H1 (cell line): ENCODE measurements around the gene CFAP141. TPM values are rescaled to one million over a fixed set of nuclear protein-coding genes. Genes with fewer than 3 reads are reported as not detected.

Experiments used
- CTCF ChIA-PET: fragments of 300-600 bp; sonication (Branson Sonifier 250); formaldehyde crosslinking; loops from one replicate; lab custom pipeline; 2021; ENCODE audit not compliant: partially characterized antibody; lab: Charles Lee
- POLR2A ChIA-PET: fragments of 300-600 bp; sonication (Branson Sonifier 250); formaldehyde crosslinking; loops from one replicate; lab custom pipeline; 2021; ENCODE audit warnings: inconsistent platforms; ENCODE audit not compliant: partially characterized antibody; lab: Charles Lee
- DNase-seq, 2 experiments: peaks; one replicate each; pipeline versions ENCODE4 v3.0.0 to v3.0.0-alpha.2; 2010 to 2022; ENCODE audit warnings: low spot score in 2 of 2, low read depth in 1 of 2, mixed read lengths in 1 of 2
- FAIRE-seq: peaks from 2 replicates; lab custom pipeline; 2011; peaks lifted over from hg19 to GRCh38; lab: Jason Lieb, UNC
- H2AFZ ChIP-seq: 2 replicates; pipeline ENCODE4 v1.8.1; 2012; ENCODE audit warnings: low read length, inconsistent platforms
- H2AK5ac ChIP-seq: 2 replicates; pipeline ENCODE4 v1.6.1; 2013; ENCODE audit warnings: low read depth, low read length
- H2BK120ac ChIP-seq: replicated peaks from 2 replicates; pipeline ENCODE3; 2013; ENCODE audit warnings: low read depth, low read length, inconsistent platforms
- H2BK12ac ChIP-seq: 2 replicates; pipeline ENCODE4 v1.6.1; 2013; ENCODE audit warnings: low read depth, low read length
- H2BK15ac ChIP-seq: 2 replicates; pipeline ENCODE4 v1.6.1; 2013; ENCODE audit warnings: low read length
- H2BK20ac ChIP-seq: 2 replicates; pipeline ENCODE4 v1.6.1; 2013; ENCODE audit warnings: low read length
- H2BK5ac ChIP-seq: 2 replicates; pipeline ENCODE4 v1.6.1; 2013; ENCODE audit warnings: low read depth, low read length
- H3K14ac ChIP-seq: 2 replicates; pipeline ENCODE4 v1.6.1; 2013; ENCODE audit warnings: inconsistent platforms; ENCODE audit not compliant: insufficient read length
- H3K18ac ChIP-seq: 2 replicates; pipeline ENCODE4 v1.6.1; 2013; ENCODE audit warnings: low read length; ENCODE audit errors: extremely low read depth
- H3K23ac ChIP-seq: 2 replicates; pipeline ENCODE4 v1.6.1; 2013; ENCODE audit warnings: inconsistent platforms; ENCODE audit not compliant: insufficient read length
- H3K23me2 ChIP-seq: 2 replicates; pipeline ENCODE4 v1.6.1; 2013; ENCODE audit warnings: low read depth, low read length
- H3K27ac ChIP-seq: 2 replicates; pipeline ENCODE4 v1.6.1; 2011; ENCODE audit warnings: low read depth, low read length, inconsistent platforms
- H3K27me3 ChIP-seq, 4 experiments: replicated peaks in 1 of 4; 1 replicate in 1 of 4; 2 replicates in 3 of 4; pipeline versions ENCODE4 v1.6.1 to v1.8.1; 2011 to 2013; ENCODE audit warnings: low read length in 3 of 4, mild to moderate bottlenecking in 3 of 4, inconsistent platforms in 2 of 4, mixed read lengths in 2 of 4, moderate library complexity in 1 of 4; ENCODE audit not compliant: control insufficient read depth in 3 of 4, insufficient read depth in 3 of 4; ENCODE audit errors: extremely low read depth in 1 of 4
- H3K36me3 ChIP-seq, 4 experiments: 2 replicates each; pipeline versions ENCODE4 v1.6.1 to v1.8.1; 2011 to 2013; ENCODE audit warnings: mild to moderate bottlenecking in 4 of 4, low read length in 3 of 4, moderate library complexity in 2 of 4, control low read depth in 1 of 4, inconsistent platforms in 1 of 4; ENCODE audit not compliant: insufficient read depth in 4 of 4, control insufficient read depth in 2 of 4
- H3K4ac ChIP-seq: replicated peaks from 2 replicates; pipeline ENCODE3; 2013; ENCODE audit warnings: low read length, low read depth, mixed read lengths, inconsistent platforms; ENCODE audit not compliant: insufficient read length
- H3K4me1 ChIP-seq, 4 experiments: replicated peaks in 1 of 4; 1 replicate in 1 of 4; 2 replicates in 3 of 4; pipeline versions ENCODE4 v1.6.1 to v1.8.1; 2011 to 2013; ENCODE audit warnings: low read length in 3 of 4, inconsistent platforms in 2 of 4, mixed read lengths in 1 of 4; ENCODE audit not compliant: insufficient read depth in 4 of 4, control insufficient read depth in 3 of 4
- H3K4me2 ChIP-seq, 2 experiments: 2 replicates each; pipeline versions ENCODE4 v1.6.1 to v1.8.1; 2011 to 2013; ENCODE audit warnings: low read depth in 2 of 2, low read length in 2 of 2, control low read depth in 1 of 2, inconsistent platforms in 1 of 2, mild to moderate bottlenecking in 1 of 2; ENCODE audit not compliant: insufficient read depth in 1 of 2
- H3K4me3 ChIP-seq, 4 experiments: fragments of 200-600, 300-600 bp in 1 of 4; sonication (generic), shearing (Covaris generic), sonication (Bioruptor Twin) in 1 of 4; 2 replicates each; pipeline versions ENCODE4 v1.5.1 to v1.8.1; 2011 to 2016; ENCODE audit warnings: low read length in 4 of 4, low read depth in 3 of 4, control low read depth in 2 of 4, inconsistent platforms in 2 of 4, mild to moderate bottlenecking in 2 of 4, mixed read lengths in 1 of 4, moderate library complexity in 1 of 4; ENCODE audit not compliant: insufficient read depth in 2 of 4; ENCODE audit errors: extremely low read depth in 1 of 4
- H3K56ac ChIP-seq: replicated peaks from 2 replicates; pipeline ENCODE3; 2013; ENCODE audit warnings: low read depth, mild to moderate bottlenecking, mixed read lengths, low read length, inconsistent platforms; ENCODE audit not compliant: insufficient read length
- H3K79me1 ChIP-seq: 2 replicates; pipeline ENCODE4 v1.6.1; 2013; ENCODE audit warnings: low read depth, low read length, control low read depth
- H3K79me2 ChIP-seq, 2 experiments: 2 replicates each; pipeline versions ENCODE4 v1.6.1 to v1.8.1; 2012 to 2013; ENCODE audit warnings: low read length in 2 of 2, mild to moderate bottlenecking in 2 of 2, inconsistent platforms in 1 of 2; ENCODE audit not compliant: insufficient read depth in 2 of 2, control insufficient read depth in 1 of 2
- H3K9ac ChIP-seq, 4 experiments: replicated peaks in 1 of 4; 1 replicate in 1 of 4; 2 replicates in 3 of 4; pipeline versions ENCODE4 v1.6.1 to v1.8.1; 2011 to 2013; ENCODE audit warnings: low read depth in 3 of 4, low read length in 3 of 4, control low read depth in 2 of 4, mild to moderate bottlenecking in 2 of 4, moderate library complexity in 2 of 4, inconsistent platforms in 1 of 4; ENCODE audit errors: extremely low read depth in 1 of 4
- H3K9me3 ChIP-seq, 2 experiments: 2 replicates each; pipeline versions ENCODE4 v1.6.1 to v1.8.1; 2012 to 2013; ENCODE audit warnings: mild to moderate bottlenecking in 2 of 2, moderate library complexity in 2 of 2, control low read depth in 1 of 2, inconsistent platforms in 1 of 2, low read depth in 1 of 2, low read length in 1 of 2, mixed read lengths in 1 of 2; ENCODE audit not compliant: insufficient read depth in 2 of 2
- H4K20me1 ChIP-seq, 2 experiments: replicated peaks in 1 of 2; 2 replicates each; pipeline versions ENCODE3 to v1.8.1; 2011 to 2013; ENCODE audit warnings: inconsistent platforms in 2 of 2, low read length in 2 of 2, mild to moderate bottlenecking in 1 of 2; ENCODE audit not compliant: insufficient read depth in 2 of 2, control insufficient read depth in 1 of 2
- H4K5ac ChIP-seq: 2 replicates; pipeline ENCODE4 v1.6.1; 2013; ENCODE audit warnings: low read length, low read depth, mixed read lengths, inconsistent platforms; ENCODE audit not compliant: insufficient read length
- H4K8ac ChIP-seq: 2 replicates; pipeline ENCODE4 v1.8.0; 2013; ENCODE audit warnings: mild to moderate bottlenecking, moderate library complexity, low read length, inconsistent platforms; ENCODE audit not compliant: insufficient read depth; ENCODE audit errors: extremely low read depth
- H4K91ac ChIP-seq: replicated peaks from 2 replicates; pipeline ENCODE3; 2013; ENCODE audit warnings: low read length, mixed read lengths, inconsistent platforms; ENCODE audit not compliant: insufficient read length
- BRCA1 ChIP-seq: IDR thresholded peaks from 2 replicates; pipeline ENCODE4 v1.6.1; 2012; ENCODE audit warnings: low read depth, low read length, improper control_type of control experiment
- CEBPB ChIP-seq: IDR thresholded peaks from 2 replicates; pipeline ENCODE4 v1.6.1; 2012; ENCODE audit warnings: low read depth, low read length
- EP300 ChIP-seq, 2 experiments: IDR thresholded peaks; 1 replicate in 1 of 2; 2 replicates in 1 of 2; pipeline ENCODE4 v1.6.1; 2011 to 2012; ENCODE audit warnings: low read depth in 2 of 2, low read length in 2 of 2, mild to moderate bottlenecking in 2 of 2, borderline replicate concordance in 1 of 2, inconsistent platforms in 1 of 2, moderate library complexity in 1 of 2
- JUN ChIP-seq: IDR thresholded peaks from 2 replicates; pipeline ENCODE4 v1.6.1; 2011; ENCODE audit warnings: low read depth, mild to moderate bottlenecking, improper control_type of control experiment, low read length
- KDM5A ChIP-seq: fragments of 200-600 bp; IDR thresholded peaks from 2 replicates; pipeline ENCODE4 v1.7.1; 2012; ENCODE audit warnings: mild to moderate bottlenecking, low read length, inconsistent platforms, mixed read lengths
- MAFK ChIP-seq: IDR thresholded peaks from 2 replicates; pipeline ENCODE4 v1.6.1; 2012; ENCODE audit warnings: low read depth, mild to moderate bottlenecking, improper control_type of control experiment, low read length
- PHF8 ChIP-seq: fragments of 200-600 bp; sonication (generic); conservative IDR thresholded peaks from 2 replicates; pipeline ENCODE4 v1.7.1; 2012; ENCODE audit warnings: low read depth, mild to moderate bottlenecking, inconsistent platforms, low read length, moderate library complexity
- POLR2A ChIP-seq, 2 experiments: IDR thresholded peaks; 1 replicate in 1 of 2; 2 replicates in 1 of 2; pipeline ENCODE4 v1.6.1; 2011; ENCODE audit warnings: low read depth in 2 of 2, low read length in 2 of 2, mild to moderate bottlenecking in 2 of 2; ENCODE audit errors: control extremely low read depth in 1 of 2
- POLR2AphosphoS5 ChIP-seq: IDR thresholded peaks from 2 replicates; pipeline ENCODE4 v1.6.1; 2011; ENCODE audit warnings: low read depth, low read length
- SP1 ChIP-seq: IDR thresholded peaks from 2 replicates; pipeline ENCODE4 v1.6.1; 2011; ENCODE audit warnings: low read depth, low read length
- SP2 ChIP-seq: IDR thresholded peaks from 2 replicates; pipeline ENCODE4 v1.6.1; 2012; ENCODE audit warnings: mild to moderate bottlenecking, low read length, inconsistent platforms
- SP4 ChIP-seq: IDR thresholded peaks from 2 replicates; pipeline ENCODE4 v1.6.1; 2012; ENCODE audit warnings: low read length, inconsistent platforms
- TAF7 ChIP-seq: optimal IDR thresholded peaks from 2 replicates; pipeline ENCODE3; 2011; ENCODE audit warnings: low read depth, mild to moderate bottlenecking, inconsistent platforms, low read length, moderate library complexity, borderline replicate concordance
- TEAD4 ChIP-seq: IDR thresholded peaks from 2 replicates; pipeline ENCODE4 v1.6.1; 2012; ENCODE audit warnings: low read depth, low read length, inconsistent platforms, mixed read lengths
- WGBS, 2 experiments: shearing (Covaris generic) in 1 of 2; methylation state at CpG; one replicate each; pipeline versions ENCODE4 v1.1.6 to v1.1.7; 2013 to 2015; ENCODE audit warnings: low lambda C conversion rate in 2 of 2, mixed read lengths in 2 of 2, inconsistent platforms in 1 of 2, low coverage in 1 of 2, missing lambda C conversion rate in 1 of 2; ENCODE audit not compliant: insufficient replicate concordance in 2 of 2, insufficient coverage in 1 of 2, insufficient read length in 1 of 2; ENCODE audit errors: extremely low coverage in 1 of 2, missing lambda C conversion rate in 1 of 2; 5-methylcytosine and 5-hydroxymethylcytosine counted together
- polyA plus RNA-seq, 7 experiments: library from polyadenylated mRNA; depleted of rRNA in 3 of 7; stranded (reverse) in 5 of 7; unstranded in 2 of 7; fragments of >200 nt in 5 of 7; fragments of 200-250 nt in 2 of 7; gene quantifications; 1 replicate in 5 of 7; 2 replicates in 1 of 7; 4 replicates in 1 of 7; pipeline versions ENCODE4 v1.2.1 to v1.2.3, GENCODE V29; 2011 to 2013; ENCODE audit warnings: missing spikeins in 2 of 7, mixed read lengths in 2 of 7
- total RNA-seq: library from RNA; stranded (reverse); fragmentation: NEBNext Ultra II Directional; extraction: Animal tissue kit (Norgen Biotek cat#: 25700); gene quantifications from 2 replicates; pipeline ENCODE4 v1.2.1, GENCODE V29; 2021

Gene CFAP141
- total and polyA plus RNA-seq, 2 of the 8 experiments (the other 6 are each of a cell fraction or from before 2014, with no cell fraction given) = not detected

DNA sequence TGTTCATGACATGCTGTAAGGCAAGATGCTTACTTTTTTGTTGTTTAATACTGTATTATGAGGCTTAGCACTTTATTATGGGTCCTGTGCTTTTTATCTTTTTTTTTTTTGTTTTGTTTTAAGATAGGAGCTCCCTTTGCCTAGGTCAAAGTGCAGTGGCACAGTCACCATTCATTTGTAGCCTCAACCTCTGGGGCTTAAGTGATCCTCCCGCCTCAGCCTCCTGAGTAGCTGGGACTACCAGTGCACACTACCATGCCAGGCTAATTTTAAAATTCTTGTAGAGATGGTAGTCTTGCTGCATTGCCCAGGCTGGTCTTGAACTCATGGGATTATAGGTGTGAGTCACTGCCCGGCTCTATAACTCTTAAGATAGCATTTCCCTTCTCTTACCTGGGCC lies 19.2 kb upstream of the CFAP141 start:
- FAIRE-seq = no peak
- Histone ChIP-seq H2BK120ac (no peak overlapping the region), H3K36me3 (peaks cover 27 to 51% (median 39%) of the 10 kb centered on the region in 4 experiments), H4K20me1 (peaks cover 7 to 10% of the 10 kb centered on the region in 2 experiments), H2BK5ac (no peak overlapping the region), H3K79me2 (peaks cover 36 to 90% of the 10 kb centered on the region in 2 experiments), H3K4ac (no peak overlapping the region), H4K8ac (no peak overlapping the region; the same call in 1 of the 2 replicates), H4K5ac (no peak overlapping the region), H3K4me2 (no peak overlapping the region), H3K27me3 (no peaks in the 10 kb centered on the region), H2BK20ac (no peak overlapping the region), H3K27ac (no peak overlapping the region), H3K9ac (no peak overlapping the region), H3K18ac (no peak overlapping the region), H2BK15ac (no peak overlapping the region), H3K23me2 (no peaks in the 10 kb centered on the region), H2AFZ (no peak overlapping the region), H2AK5ac (no peak overlapping the region), H3K56ac (no peak overlapping the region), H3K79me1 (peaks cover 4% of the 10 kb centered on the region; the same call in 1 of the 2 replicates), H3K14ac (no peak overlapping the region), H2BK12ac (no peak overlapping the region), H3K4me3 (no peak overlapping the region), H3K9me3 (no peaks in the 10 kb centered on the region), H3K23ac (no peak overlapping the region), H4K91ac (no peak overlapping the region), H3K4me1 (peaks cover 0 to 3% (median 0%) of the 10 kb centered on the region in 4 experiments; a peak in 2 of 7 replicates)
- ChIA-PET CTCF (no interaction called here), POLR2A (interaction anchor here (0.9 to 9.0 kb wide), 4 partner anchors 11 to 45 kb away, joined by 3 to 107 read pairs (median 4); no protein-coding TSS in a partner anchor)
- WGBS, 2 experiments = 93% methylated on average over 2 of the region's 2 CpGs; no CpG with 5 or more reads in 1 of the 2 experiments
- no peak for DNase-seq
- TF ChIP-seq JUN (no peak), BRCA1 (no peak), POLR2AphosphoS5 (no peak), TEAD4 (no peak), SP4 (no peak), POLR2A (IDR thresholded peaks at IDR 0.05; ENCODE audit: control extremely low read depth in 1 of 2, low read depth in 2 of 2, low read length in 2 of 2) (no peak), TAF7 (no peak), CEBPB (no peak), SP2 (no peak), MAFK (no peak), PHF8 (no peak), KDM5A (no peak), SP1 (no peak), EP300 (IDR thresholded peaks at IDR 0.05; ENCODE audit: borderline replicate concordance in 1 of 2, low read depth in 2 of 2, low read length in 2 of 2) (no peak)
